K562 (cell line): ENCODE measurements around the gene PIP5K1B. TPM values are rescaled to one million over a fixed set of nuclear protein-coding genes. Genes with fewer than 3 reads are reported as not detected.

ENCODE experiments used
- ATAC-seq: fragments of 200-7000 bp; cut with Tn5 transposase; 3 replicates; pipeline ENCODE4 v1.9.1; 2020; ENCODE audit warnings: moderate library complexity
- BruUV-seq: library from RNA; stranded (reverse); fragments of 400-500 nt; replicated peaks from 2 replicates; lab custom pipeline; 2021; lab: Mats Ljungman, UMichigan
- CTCF ChIA-PET: fragments of 300-600 bp; formaldehyde crosslinking; extraction: SDS; loops from one replicate; lab custom pipeline; 2021; ENCODE audit warnings: low intra/inter-chr PET ratio; lab: Yijun Ruan, JAX
- POLR2A ChIA-PET: fragments of 300-600, 350-650 bp; sonication (Branson Sonifier 250); formaldehyde crosslinking; extraction: SDS; loops from one replicate; lab custom pipeline; 2021; ENCODE audit warnings: antibody characterized with exemption, inconsistent platforms; lab: Yijun Ruan, JAX
- DNase-seq, 4 experiments: peaks; one replicate each; pipeline versions ENCODE4 v3.0.0 to v3.0.0-alpha.2; 2011 to 2018; ENCODE audit warnings: low spot score in 3 of 4, mixed read lengths in 3 of 4; ENCODE audit errors: extremely low read depth in 1 of 4
- FAIRE-seq: peaks from 2 replicates; lab custom pipeline; 2011; peaks lifted over from hg19 to GRCh38; lab: Jason Lieb, UNC
- H2AFZ ChIP-seq: 2 replicates; pipeline ENCODE4 v1.6.0; 2011; ENCODE audit warnings: low read depth, low read length, control low read depth, inconsistent platforms
- H3K27ac ChIP-seq: fragments of 200-600 bp; 3 replicates; pipeline ENCODE4 v1.8.0; 2011; ENCODE audit warnings: low read depth, mild to moderate bottlenecking, control low read depth, inconsistent platforms, low read length, moderate library complexity, mixed read lengths; ENCODE audit errors: extremely low read depth
- H3K27me3 ChIP-seq, 2 experiments: fragments of 300-600 bp in 1 of 2; 2 replicates in 1 of 2; 3 replicates in 1 of 2; pipeline versions ENCODE4 v1.6.0 to v1.8.0; 2011; ENCODE audit warnings: inconsistent platforms in 2 of 2, low read length in 2 of 2, mild to moderate bottlenecking in 1 of 2, mixed read lengths in 1 of 2, moderate library complexity in 1 of 2; ENCODE audit not compliant: control insufficient read depth in 2 of 2, insufficient read depth in 2 of 2
- H3K36me3 ChIP-seq: fragments of 300-600 bp; 3 replicates; pipeline ENCODE4 v1.8.0; 2011; ENCODE audit warnings: mild to moderate bottlenecking, low read length, inconsistent platforms; ENCODE audit not compliant: control insufficient read depth, insufficient read depth
- H3K4me1 ChIP-seq, 2 experiments: fragments of 200-600 bp in 1 of 2; replicated peaks in 1 of 2; 2 replicates in 1 of 2; 3 replicates in 1 of 2; pipeline versions ENCODE4 v1.5.1 to v1.8.0; 2011; ENCODE audit warnings: inconsistent platforms in 2 of 2, low read length in 2 of 2, mild to moderate bottlenecking in 1 of 2, mixed read lengths in 1 of 2, moderate library complexity in 1 of 2; ENCODE audit not compliant: control insufficient read depth in 2 of 2, insufficient read depth in 2 of 2
- H3K4me2 ChIP-seq: 2 replicates; pipeline ENCODE4 v1.6.1; 2011; ENCODE audit warnings: low read length, control low read depth, inconsistent platforms, mixed read lengths; ENCODE audit not compliant: insufficient read depth
- H3K4me3 ChIP-seq: fragments of 200-600 bp; sonication (generic), shearing (Covaris generic); 2 replicates; pipeline ENCODE4 v1.5.1; 2016; ENCODE audit warnings: control low read depth, inconsistent platforms
- H3K79me2 ChIP-seq: fragments of 200-600 bp; 3 replicates; pipeline ENCODE4 v1.8.0; 2011; ENCODE audit warnings: low read length, inconsistent platforms; ENCODE audit not compliant: control insufficient read depth, insufficient read depth
- H3K9ac ChIP-seq, 2 experiments: 2 replicates each; pipeline versions ENCODE4 v1.6.0 to v1.6.1; 2011; ENCODE audit warnings: low read depth in 2 of 2, low read length in 2 of 2, control low read depth in 1 of 2, inconsistent platforms in 1 of 2, mild to moderate bottlenecking in 1 of 2, mixed read lengths in 1 of 2; ENCODE audit not compliant: insufficient read depth in 1 of 2
- H3K9me1 ChIP-seq: one replicate; pipeline ENCODE4 v1.6.0; 2011; ENCODE audit warnings: inconsistent platforms, mild to moderate bottlenecking, low read length, moderate library complexity; ENCODE audit not compliant: control insufficient read depth, insufficient read depth
- H3K9me3 ChIP-seq: replicated peaks from 2 replicates; pipeline ENCODE4 v1.5.1; 2011; ENCODE audit warnings: low read depth, low read length, inconsistent platforms; ENCODE audit not compliant: control insufficient read depth, insufficient read depth
- H4K20me1 ChIP-seq: replicated peaks from 2 replicates; pipeline ENCODE4 v1.6.1; 2011; ENCODE audit warnings: low read length, inconsistent platforms, mixed read lengths; ENCODE audit not compliant: control insufficient read depth, insufficient read depth
- ASH1L ChIP-seq: fragments of 450-650 bp; IDR thresholded peaks from 2 replicates; pipeline ENCODE4 v1.6.1; 2018; ENCODE audit warnings: borderline replicate concordance, mild to moderate bottlenecking, low read depth; ENCODE audit not compliant: partially characterized antibody
- COPS2 ChIP-seq: fragments of 450-650 bp; conservative IDR thresholded peaks from 2 replicates; pipeline ENCODE4 v1.6.1; 2016; ENCODE audit warnings: mild to moderate bottlenecking, moderate library complexity
- ERF ChIP-seq: fragments of 450-650 bp; formaldehyde crosslinking; IDR thresholded peaks from 2 replicates; pipeline ENCODE4 v1.4.0; 2020; ENCODE audit warnings: mild to moderate bottlenecking, mixed read lengths
- ETV6 ChIP-seq, 3 experiments: fragments of 150-350 bp in 1 of 3; sonication (generic) in 1 of 3; formaldehyde crosslinking in 1 of 3; IDR thresholded peaks; 2 replicates each; pipeline versions ENCODE4 v1.6.1 to v1.8.0; 2014 to 2022; ENCODE audit warnings: borderline replicate concordance in 2 of 3, low read depth in 2 of 3, antibody characterized with exemption in 1 of 3, low read length in 1 of 3, mild to moderate bottlenecking in 1 of 3, missing genetic modification reagents in 1 of 3
- MITF ChIP-seq: IDR thresholded peaks from 2 replicates; pipeline ENCODE4 v1.6.1; 2014; ENCODE audit warnings: antibody characterized with exemption
- XRCC3 ChIP-seq: fragments of 450-650 bp; IDR thresholded peaks from 2 replicates; pipeline ENCODE4 v1.6.1; 2017; ENCODE audit warnings: mild to moderate bottlenecking, moderate library complexity
- WGBS: fragments of 100-300 bp; shearing (Covaris generic); methylation state at CpG from one replicate; pipeline ENCODE4 v1.1.6; 2016; ENCODE audit warnings: low coverage, mixed read lengths; ENCODE audit not compliant: insufficient coverage; ENCODE audit errors: missing lambda C conversion rate; 5-methylcytosine and 5-hydroxymethylcytosine counted together
- in situ Hi-C: fragments of 300-500 bp; cut with MboI; formaldehyde crosslinking; loops from 4 replicates; pipeline ENCODE4 v1.15.0; 2018; ENCODE audit warnings: inconsistent platforms, mixed read lengths
- intact Hi-C: fragments of 100-400 bp; cut with micrococcal nuclease; formaldehyde crosslinking; loops from 2 replicates; pipeline ENCODE4 v1.14.2; 2022
- polyA plus RNA-seq, 8 experiments: library from polyadenylated mRNA; depleted of rRNA in 4 of 8; stranded (reverse) in 5 of 8; unstranded in 3 of 8; fragments of >200 nt; fragmentation: Nextera tagmentation in 2 of 8; fragmentation: Illumina TruSeq in 1 of 8; extraction: Ambion mirVana in 2 of 8; extraction: Trizol in 1 of 8; gene quantifications; 2 replicates each; pipeline versions ENCODE4 v1.2.1 to v1.2.3, GENCODE V29; 2011 to 2014; ENCODE audit warnings: inconsistent platforms in 1 of 8, missing spikeins in 1 of 8
- total RNA-seq, 7 experiments: library from RNA; depleted of rRNA in 6 of 7; stranded (reverse); fragments of >200 nt in 6 of 7; fragmentation: Illumina TruSeq in 2 of 7; extraction: Trizol in 2 of 7; gene quantifications; 2 replicates each; pipeline versions ENCODE4 v1.2.1 to v1.2.3, GENCODE V29; 2011 to 2021; ENCODE audit warnings: low replicate concordance in 1 of 7
- TF ChIP-seq, protein P1 (sequence below): fragments of 250-450 bp; sonication (Bioruptor Pico); IDR thresholded peaks from 2 replicates; pipeline ENCODE4 v1.5.0; 2021
- TF ChIP-seq, protein P2 (sequence below): sonication (generic); formaldehyde crosslinking; IDR thresholded peaks from 2 replicates; pipeline ENCODE4 v1.8.0; 2022; ENCODE audit warnings: missing genetic modification reagents, mild to moderate bottlenecking, moderate library complexity, borderline replicate concordance
- TF ChIP-seq, protein P3 (sequence below): sonication (generic); formaldehyde crosslinking; IDR thresholded peaks from 2 replicates; pipeline ENCODE4 v1.9.0; 2022; ENCODE audit warnings: mild to moderate bottlenecking, missing genetic modification reagents
- TF ChIP-seq, protein P4 (sequence below): fragments of 250-450 bp; sonication (Bioruptor Pico); IDR thresholded peaks from 2 replicates; pipeline ENCODE4 v1.8.0; 2022; ENCODE audit warnings: inconsistent platforms

PIP5K1B gene
- total and polyA plus RNA-seq, 9 of the 15 experiments (the other 6 are each of a cell fraction or from before 2014, with no cell fraction given) = 3.1 to 12.9 (median 7.4) TPM

GRCh38 chr9:68794898-68795297 lies 89.9 kb downstream of the PIP5K1B start (continued):
- TF ChIP-seq ETV6 (IDR thresholded peaks at IDR 0.05; ENCODE audit: borderline replicate concordance in 1 of 2, low read depth in 2 of 2, low read length in 1 of 2) = no peak
- no peak for TF ChIP-seq ETV6 (CRISPR knock-in tag; IDR thresholded peaks at IDR 0.05; ENCODE audit: borderline replicate concordance)

- FAIRE-seq (no peak), ATAC-seq (no peak), DNase-seq (no peak)
- H3K36me3 ChIP-seq = no peaks in the 10 kb centered on the region
- in situ Hi-C loops (no loop called here), intact Hi-C loops (no loop called here)
- peaks cover 6% of the 10 kb centered on the region; the same call in 2 of the 3 replicates for H3K79me2 ChIP-seq
- no peak overlapping the region for H3K27ac ChIP-seq
- no peak overlapping the region for H2AFZ ChIP-seq
- POLR2A ChIA-PET = no interaction called here
- CTCF ChIA-PET = no interaction called here
- no peak overlapping the region for H3K9ac ChIP-seq
- BruUV-seq = no TSS peak
- no peaks in the 10 kb centered on the region for H3K9me1 ChIP-seq
- H3K27me3 ChIP-seq = no peaks in the 10 kb centered on the region
- H3K4me1 ChIP-seq = peaks cover 0 to 21% of the 10 kb centered on the region in 2 experiments; a peak in 3 of 5 replicates
- H4K20me1 ChIP-seq = 0 out of 2 replicates have a peak, but pooled peaks cover 4% of the 10 kb centered on the region
- no peak overlapping the region for H3K4me3 ChIP-seq
- no peaks in the 10 kb centered on the region for H3K9me3 ChIP-seq
- 88% methylated on average over 2 of the region's 2 CpGs for WGBS
- no peak overlapping the region for H3K4me2 ChIP-seq
- no peak for TF ChIP-seq COPS2
- TF ChIP-seq ASH1L = no peak
- TF ChIP-seq, protein P1, sequence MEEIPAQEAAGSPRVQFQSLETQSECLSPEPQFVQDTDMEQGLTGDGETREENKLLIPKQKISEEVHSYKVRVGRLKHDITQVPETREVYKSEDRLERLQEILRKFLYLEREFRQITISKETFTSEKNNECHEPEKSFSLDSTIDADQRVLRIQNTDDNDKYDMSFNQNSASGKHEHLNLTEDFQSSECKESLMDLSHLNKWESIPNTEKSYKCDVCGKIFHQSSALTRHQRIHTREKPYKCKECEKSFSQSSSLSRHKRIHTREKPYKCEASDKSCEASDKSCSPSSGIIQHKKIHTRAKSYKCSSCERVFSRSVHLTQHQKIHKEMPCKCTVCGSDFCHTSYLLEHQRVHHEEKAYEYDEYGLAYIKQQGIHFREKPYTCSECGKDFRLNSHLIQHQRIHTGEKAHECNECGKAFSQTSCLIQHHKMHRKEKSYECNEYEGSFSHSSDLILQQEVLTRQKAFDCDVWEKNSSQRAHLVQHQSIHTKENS = no peak
- TF ChIP-seq XRCC3 = no peak
- TF ChIP-seq, protein P2, sequence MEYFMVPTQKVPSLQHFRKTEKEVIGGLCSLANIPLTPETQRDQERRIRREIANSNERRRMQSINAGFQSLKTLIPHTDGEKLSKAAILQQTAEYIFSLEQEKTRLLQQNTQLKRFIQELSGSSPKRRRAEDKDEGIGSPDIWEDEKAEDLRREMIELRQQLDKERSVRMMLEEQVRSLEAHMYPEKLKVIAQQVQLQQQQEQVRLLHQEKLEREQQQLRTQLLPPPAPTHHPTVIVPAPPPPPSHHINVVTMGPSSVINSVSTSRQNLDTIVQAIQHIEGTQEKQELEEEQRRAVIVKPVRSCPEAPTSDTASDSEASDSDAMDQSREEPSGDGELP (CRISPR knock-in tag) = no peak
- TF ChIP-seq ERF = no peak
- no peak for TF ChIP-seq MITF
- TF ChIP-seq, protein P3, sequence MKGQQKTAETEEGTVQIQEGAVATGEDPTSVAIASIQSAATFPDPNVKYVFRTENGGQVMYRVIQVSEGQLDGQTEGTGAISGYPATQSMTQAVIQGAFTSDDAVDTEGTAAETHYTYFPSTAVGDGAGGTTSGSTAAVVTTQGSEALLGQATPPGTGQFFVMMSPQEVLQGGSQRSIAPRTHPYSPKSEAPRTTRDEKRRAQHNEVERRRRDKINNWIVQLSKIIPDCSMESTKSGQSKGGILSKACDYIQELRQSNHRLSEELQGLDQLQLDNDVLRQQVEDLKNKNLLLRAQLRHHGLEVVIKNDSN (CRISPR knock-in tag) = no peak
- TF ChIP-seq, protein P4, sequence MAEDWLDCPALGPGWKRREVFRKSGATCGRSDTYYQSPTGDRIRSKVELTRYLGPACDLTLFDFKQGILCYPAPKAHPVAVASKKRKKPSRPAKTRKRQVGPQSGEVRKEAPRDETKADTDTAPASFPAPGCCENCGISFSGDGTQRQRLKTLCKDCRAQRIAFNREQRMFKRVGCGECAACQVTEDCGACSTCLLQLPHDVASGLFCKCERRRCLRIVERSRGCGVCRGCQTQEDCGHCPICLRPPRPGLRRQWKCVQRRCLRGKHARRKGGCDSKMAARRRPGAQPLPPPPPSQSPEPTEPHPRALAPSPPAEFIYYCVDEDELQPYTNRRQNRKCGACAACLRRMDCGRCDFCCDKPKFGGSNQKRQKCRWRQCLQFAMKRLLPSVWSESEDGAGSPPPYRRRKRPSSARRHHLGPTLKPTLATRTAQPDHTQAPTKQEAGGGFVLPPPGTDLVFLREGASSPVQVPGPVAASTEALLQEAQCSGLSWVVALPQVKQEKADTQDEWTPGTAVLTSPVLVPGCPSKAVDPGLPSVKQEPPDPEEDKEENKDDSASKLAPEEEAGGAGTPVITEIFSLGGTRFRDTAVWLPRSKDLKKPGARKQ (CRISPR knock-in tag) = no peak
Observed at GRCh38 chr9:68795411-68795810, 90.4 kb downstream of the PIP5K1B start.
